Keratinocyte (primary cell): ENCODE data around the gene SGIP1. TPM values are rescaled to one million over a fixed set of nuclear protein-coding genes. Genes with fewer than 3 reads are reported as not detected.
"Not testable (repeated sequence)": the region's sequence is repeated elsewhere in the genome, so short reads cannot be mapped to it uniquely, and the experiment has no call there.

Experiments
- DNase-seq: peaks from one replicate; pipeline ENCODE4 v3.0.0-alpha.2; 2011; ENCODE audit warnings: low read depth, missing footprints, low spot score
- FAIRE-seq: peaks from 2 replicates; lab custom pipeline; 2011; peaks lifted over from hg19 to GRCh38; lab: Jason Lieb, UNC
- H2AFZ ChIP-seq: 2 replicates; pipeline ENCODE4 v1.6.0; 2012; ENCODE audit warnings: low read length, control low read depth, inconsistent platforms; ENCODE audit not compliant: control insufficient read depth
- H3K27ac ChIP-seq: 2 replicates; pipeline ENCODE4 v1.5.1; 2011; ENCODE audit warnings: low read length; ENCODE audit not compliant: control insufficient read depth, insufficient read depth
- H3K27me3 ChIP-seq: 3 replicates; pipeline ENCODE4 v1.6.0; 2011; ENCODE audit warnings: low read length; ENCODE audit not compliant: control insufficient read depth, insufficient read depth; ENCODE audit errors: extremely low read depth
- H3K36me3 ChIP-seq, 2 experiments: 2 replicates in 1 of 2; 3 replicates in 1 of 2; pipeline ENCODE4 v1.5.1; 2011; ENCODE audit warnings: low read length in 2 of 2, mild to moderate bottlenecking in 1 of 2; ENCODE audit not compliant: control insufficient read depth in 2 of 2, insufficient read depth in 2 of 2; ENCODE audit errors: extremely low read depth in 1 of 2
- H3K4me1 ChIP-seq: 3 replicates; pipeline ENCODE4 v1.5.1; 2011; ENCODE audit warnings: low read length; ENCODE audit not compliant: control insufficient read depth, insufficient read depth; ENCODE audit errors: extremely low read depth
- H3K4me2 ChIP-seq: 3 replicates; pipeline ENCODE4 v1.6.0; 2011; ENCODE audit warnings: low read depth, low read length; ENCODE audit not compliant: control insufficient read depth, insufficient read depth; ENCODE audit errors: extremely low read depth
- H3K4me3 ChIP-seq, 3 experiments: fragments of 200-600 bp in 1 of 3; sonication (generic) in 1 of 3; 2 replicates in 2 of 3; 3 replicates in 1 of 3; pipeline ENCODE4 v1.5.1; 2011 to 2016; ENCODE audit warnings: low read length in 3 of 3, mild to moderate bottlenecking in 3 of 3, control low read depth in 2 of 3, inconsistent platforms in 1 of 3, low read depth in 1 of 3, mixed read lengths in 1 of 3, mixed run types in 1 of 3, moderate library complexity in 1 of 3; ENCODE audit not compliant: control insufficient read depth in 2 of 3, insufficient read depth in 2 of 3; ENCODE audit errors: extremely low read depth in 1 of 3
- H3K79me2 ChIP-seq: 2 replicates; pipeline ENCODE4 v1.6.0; 2012; ENCODE audit warnings: low read length; ENCODE audit not compliant: control insufficient read depth, insufficient read depth
- H3K9ac ChIP-seq: 3 replicates; pipeline ENCODE4 v1.6.0; 2011; ENCODE audit warnings: low read length; ENCODE audit not compliant: control insufficient read depth, insufficient read depth; ENCODE audit errors: extremely low read depth
- H3K9me1 ChIP-seq: 3 replicates; pipeline ENCODE4 v1.6.0; 2011; ENCODE audit warnings: low read length; ENCODE audit not compliant: control insufficient read depth, insufficient read depth; ENCODE audit errors: extremely low read depth
- H3K9me3 ChIP-seq: 2 replicates; pipeline ENCODE4 v1.5.1; 2012; ENCODE audit warnings: low read depth, low read length; ENCODE audit not compliant: control insufficient read depth
- H4K20me1 ChIP-seq: 3 replicates; pipeline ENCODE4 v1.6.0; 2011; ENCODE audit warnings: low read length; ENCODE audit not compliant: control insufficient read depth, insufficient read depth; ENCODE audit errors: extremely low read depth
- EZH2 ChIP-seq: IDR thresholded peaks from one replicate; pipeline ENCODE4 v1.6.1; 2012; ENCODE audit warnings: inconsistent platforms, mild to moderate bottlenecking, low read length, moderate library complexity
- dilution Hi-C: fragments of 300-500 bp; cut with MboI; formaldehyde crosslinking; loops from one replicate; pipeline ENCODE4 v1.7.0; 2020; ENCODE audit warnings: low sequenced_read_pairs; ENCODE audit not compliant: extremely low pct_ligation_motif_present
- polyA plus RNA-seq, 5 experiments: library from polyadenylated mRNA; depleted of rRNA in 3 of 5; stranded (reverse) in 3 of 5; stranded (forward) in 1 of 5; unstranded in 1 of 5; fragments of >200 nt; gene quantifications; 1 replicate in 1 of 5; 2 replicates in 3 of 5; 3 replicates in 1 of 5; pipeline versions ENCODE4 v1.2.1 to v1.2.3, GENCODE V29; 2011 to 2012; ENCODE audit warnings: missing spikeins in 2 of 5, low read depth in 1 of 5, low replicate concordance in 1 of 5
- TF ChIP-seq, protein P1 (sequence below), 3 experiments: IDR thresholded peaks in 1 of 3; conservative IDR thresholded peaks in 1 of 3; optimal IDR thresholded peaks in 1 of 3; 2 replicates in 2 of 3; 3 replicates in 1 of 3; pipeline versions ENCODE3 to v1.5.1; 2011; ENCODE audit warnings: low read length in 3 of 3, mild to moderate bottlenecking in 3 of 3, moderate library complexity in 2 of 3, control low read depth in 1 of 3, inconsistent platforms in 1 of 3; ENCODE audit not compliant: insufficient read depth in 2 of 3; ENCODE audit errors: extremely low read depth in 1 of 3

Gene SGIP1
- polyA plus RNA-seq, 1 donor (not counting 4 experiments of a cell fraction or from before 2014, with no cell fraction given), result 0.05 TPM

DNA sequence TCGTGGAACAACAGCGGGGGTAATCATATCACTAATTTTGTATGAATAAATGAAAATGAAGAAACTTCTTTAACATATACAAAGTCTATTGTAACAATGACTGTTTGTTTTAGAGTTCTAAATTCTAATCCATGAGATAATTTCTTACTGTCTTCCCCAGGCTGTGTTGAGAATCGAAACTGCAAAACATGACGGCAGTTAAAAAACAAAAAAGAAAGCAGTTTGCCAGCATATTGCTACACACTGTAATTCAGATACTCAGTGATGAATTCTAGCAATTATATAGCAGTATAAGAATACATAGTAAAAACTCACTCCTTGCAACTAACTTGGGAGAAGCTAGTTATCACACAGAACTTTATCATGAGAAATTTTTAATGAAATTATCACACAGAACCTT lies 245.0 kb downstream of the SGIP1 start:
- Histone ChIP-seq H3K36me3 (no peaks in the 10 kb centered on the region), H3K9me3 (no peaks in the 10 kb centered on the region), H3K9ac (no peak overlapping the region), H3K27ac (no peak overlapping the region), H3K4me2 (no peak overlapping the region), H3K9me1 (no peaks in the 10 kb centered on the region), H4K20me1 (no peaks in the 10 kb centered on the region), H3K27me3 (peaks cover 3% of the 10 kb centered on the region), H2AFZ (no peak overlapping the region), H3K79me2 (no peaks in the 10 kb centered on the region), H3K4me3 (no peak overlapping the region), H3K4me1 (no peaks in the 10 kb centered on the region)
- DNase-seq, result no peak
- TF ChIP-seq, protein P1, sequence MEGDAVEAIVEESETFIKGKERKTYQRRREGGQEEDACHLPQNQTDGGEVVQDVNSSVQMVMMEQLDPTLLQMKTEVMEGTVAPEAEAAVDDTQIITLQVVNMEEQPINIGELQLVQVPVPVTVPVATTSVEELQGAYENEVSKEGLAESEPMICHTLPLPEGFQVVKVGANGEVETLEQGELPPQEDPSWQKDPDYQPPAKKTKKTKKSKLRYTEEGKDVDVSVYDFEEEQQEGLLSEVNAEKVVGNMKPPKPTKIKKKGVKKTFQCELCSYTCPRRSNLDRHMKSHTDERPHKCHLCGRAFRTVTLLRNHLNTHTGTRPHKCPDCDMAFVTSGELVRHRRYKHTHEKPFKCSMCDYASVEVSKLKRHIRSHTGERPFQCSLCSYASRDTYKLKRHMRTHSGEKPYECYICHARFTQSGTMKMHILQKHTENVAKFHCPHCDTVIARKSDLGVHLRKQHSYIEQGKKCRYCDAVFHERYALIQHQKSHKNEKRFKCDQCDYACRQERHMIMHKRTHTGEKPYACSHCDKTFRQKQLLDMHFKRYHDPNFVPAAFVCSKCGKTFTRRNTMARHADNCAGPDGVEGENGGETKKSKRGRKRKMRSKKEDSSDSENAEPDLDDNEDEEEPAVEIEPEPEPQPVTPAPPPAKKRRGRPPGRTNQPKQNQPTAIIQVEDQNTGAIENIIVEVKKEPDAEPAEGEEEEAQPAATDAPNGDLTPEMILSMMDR (optimal IDR thresholded peaks at IDR 0.05 in 1 of 3, IDR thresholded peaks at IDR 0.05 in 1 of 3, conservative IDR thresholded peaks at IDR 0.05 in 1 of 3; ENCODE audit: extremely low read depth in 1 of 3, insufficient read depth in 2 of 3, low read length in 3 of 3), result no peak
- TF ChIP-seq EZH2, result no peak
- no peak for FAIRE-seq
- dilution Hi-C loops, result no loop called here

DNA sequence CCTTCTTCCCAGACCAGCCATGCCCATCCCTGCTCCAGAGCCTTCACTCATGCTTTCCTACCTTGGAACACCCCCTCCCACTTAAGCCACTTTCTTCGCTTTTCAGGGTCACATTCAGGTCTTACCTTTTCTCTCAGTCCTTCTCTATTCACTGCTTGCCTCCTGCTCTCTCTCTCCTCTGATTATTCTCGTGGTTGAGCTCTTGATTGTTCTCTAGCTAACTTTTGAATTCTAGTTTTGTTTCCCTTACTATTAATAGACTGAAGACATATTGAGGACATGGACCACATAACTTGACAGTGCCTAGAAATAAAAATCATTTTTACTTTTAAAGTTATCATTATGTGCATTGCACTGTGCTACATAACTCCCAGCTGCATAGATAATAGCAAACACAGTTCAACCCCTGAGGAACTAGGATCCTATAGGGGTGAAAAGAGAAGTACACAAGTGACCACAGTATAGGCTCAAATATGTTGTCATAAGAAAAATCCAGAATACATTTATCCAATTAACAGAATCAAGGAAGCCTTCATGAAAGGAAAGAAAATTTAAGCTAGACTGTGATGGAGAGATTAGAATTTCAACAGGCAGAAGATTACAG lies 245.6 kb downstream of the SGIP1 start:
- DNase-seq, result no peak
- no peak for TF ChIP-seq EZH2
- TF ChIP-seq, protein P1 (optimal IDR thresholded peaks at IDR 0.05 in 1 of 3, IDR thresholded peaks at IDR 0.05 in 1 of 3, conservative IDR thresholded peaks at IDR 0.05 in 1 of 3; ENCODE audit: extremely low read depth in 1 of 3, insufficient read depth in 2 of 3, low read length in 3 of 3), result no peak
- no peak overlapping the region for H3K9ac ChIP-seq
- H3K4me2 ChIP-seq, result no peak overlapping the region
- H3K4me3 ChIP-seq, result no peak overlapping the region
- H3K27me3 ChIP-seq, result peaks cover 3% of the 10 kb centered on the region
- no peaks in the 10 kb centered on the region for H3K9me1 ChIP-seq
- dilution Hi-C loops, result no loop called here
- H3K36me3 ChIP-seq, result no peaks in the 10 kb centered on the region
- no peaks in the 10 kb centered on the region for H4K20me1 ChIP-seq
- H2AFZ ChIP-seq, result no peak overlapping the region
- no peak overlapping the region for H3K27ac ChIP-seq
- FAIRE-seq, result no peak
- H3K79me2 ChIP-seq, result no peaks in the 10 kb centered on the region
- H3K9me3 ChIP-seq, result no peaks in the 10 kb centered on the region
- H3K4me1 ChIP-seq, result no peaks in the 10 kb centered on the region

DNA sequence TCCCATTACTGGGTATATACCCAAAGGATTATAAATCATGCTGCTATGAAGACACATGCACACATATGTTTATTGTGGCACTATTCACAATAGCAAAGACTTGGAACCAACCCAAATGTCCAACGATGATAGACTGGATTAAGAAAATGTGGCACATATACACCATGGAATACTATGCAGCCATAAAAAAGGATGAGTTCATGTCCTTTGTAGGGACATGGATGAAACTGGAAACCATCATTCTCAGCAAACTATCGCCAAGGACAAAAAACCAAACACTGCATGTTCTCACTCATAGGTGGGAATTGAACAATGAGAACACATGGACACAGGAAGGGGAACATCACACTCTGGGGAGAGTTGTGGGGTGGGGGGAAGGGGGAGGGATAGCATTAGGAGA lies 251.8 kb downstream of the SGIP1 start:
- H3K9me1 ChIP-seq, H3K9ac ChIP-seq, H3K27me3 ChIP-seq, H3K27ac ChIP-seq, FAIRE-seq, H3K4me2 ChIP-seq, H3K36me3 ChIP-seq, H3K4me1 ChIP-seq, H3K79me2 ChIP-seq, dilution Hi-C loops, H3K9me3 ChIP-seq, H2AFZ ChIP-seq, DNase-seq, H4K20me1 ChIP-seq, H3K4me3 ChIP-seq: not testable (repeated sequence)
